HepG2 (cell line): ENCODE measurements around the gene PPP2R5B.

Experiments used
- BCLAF1 ChIP-seq: fragments of 450-650 bp; IDR thresholded peaks from 2 replicates; pipeline ENCODE4 v1.6.1; 2017; ENCODE audit warnings: mild to moderate bottlenecking
- E2F1 ChIP-seq: sonication (generic); formaldehyde crosslinking; IDR thresholded peaks from 2 replicates; pipeline ENCODE4 v1.5.0; 2020; ENCODE audit warnings: missing genetic modification reagents
- ELF3 ChIP-seq: IDR thresholded peaks from 2 replicates; pipeline ENCODE4 v1.6.1; 2016; ENCODE audit warnings: missing genetic modification reagents, missing compliant biosample characterization
- EZH2 ChIP-seq: conservative IDR thresholded peaks from 2 replicates; pipeline ENCODE4 v1.6.1; 2012; ENCODE audit warnings: mild to moderate bottlenecking, low read depth, low read length, moderate library complexity
- GPN1 ChIP-seq: sonication (generic); formaldehyde crosslinking; IDR thresholded peaks from 2 replicates; pipeline ENCODE4 v1.5.1; 2020; ENCODE audit warnings: missing genetic modification reagents, borderline replicate concordance
- NFAT5 ChIP-seq: sonication (generic); formaldehyde crosslinking; IDR thresholded peaks from 2 replicates; pipeline ENCODE4 v1.4.0; 2020; ENCODE audit warnings: missing genetic modification reagents
- PITX1 ChIP-seq: sonication (generic); formaldehyde crosslinking; IDR thresholded peaks from 2 replicates; pipeline ENCODE4 v1.5.1; 2020; ENCODE audit warnings: mild to moderate bottlenecking, missing genetic modification reagents
- ZGPAT ChIP-seq: IDR thresholded peaks from 2 replicates; pipeline ENCODE4 v1.6.1; 2016; ENCODE audit warnings: mild to moderate bottlenecking
- ZNF549 ChIP-seq: sonication (generic); formaldehyde crosslinking; IDR thresholded peaks from 2 replicates; pipeline ENCODE4 v1.5.0; 2020; ENCODE audit warnings: missing genetic modification reagents
- TF ChIP-seq, protein P1 (sequence below): sonication (generic); formaldehyde crosslinking; IDR thresholded peaks from 2 replicates; pipeline ENCODE4 v1.8.0; 2022; ENCODE audit warnings: mild to moderate bottlenecking, missing genetic modification reagents, borderline replicate concordance
- TF ChIP-seq, protein P2 (sequence below): sonication (generic); formaldehyde crosslinking; IDR thresholded peaks from 2 replicates; pipeline ENCODE4 v1.5.1; 2020; ENCODE audit warnings: mild to moderate bottlenecking, missing genetic modification reagents, moderate library complexity
- TF ChIP-seq, protein P3 (sequence below): sonication (generic); formaldehyde crosslinking; IDR thresholded peaks from 2 replicates; pipeline ENCODE4 v1.5.0; 2020; ENCODE audit warnings: mild to moderate bottlenecking, missing genetic modification reagents, moderate library complexity

DNA sequence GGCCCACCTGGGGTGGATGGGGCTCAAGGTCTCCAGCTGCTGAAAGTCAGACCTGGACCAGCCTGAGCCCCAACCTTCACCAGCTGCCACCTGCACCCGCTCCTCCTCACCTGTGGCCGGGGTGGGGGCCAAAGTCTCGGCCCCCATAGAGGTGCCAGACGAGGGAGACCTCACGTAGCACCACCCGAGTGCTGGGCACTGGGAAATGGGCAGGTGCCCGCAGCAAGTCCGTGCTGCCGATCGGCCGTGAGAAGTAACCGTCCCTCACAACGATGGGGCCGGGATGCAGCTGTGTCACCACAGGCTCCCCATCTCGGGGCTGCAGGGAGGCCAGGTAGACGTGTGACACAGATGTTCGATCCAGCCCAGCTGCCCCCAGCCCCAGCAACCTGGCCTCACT is 23.7 kb upstream of the PPP2R5B start:
- TF ChIP-seq ZNF549: no peak
- no peak for TF ChIP-seq PITX1 (CRISPR knock-in tag)
- TF ChIP-seq E2F1 (CRISPR knock-in tag): no peak
- TF ChIP-seq, protein P1, sequence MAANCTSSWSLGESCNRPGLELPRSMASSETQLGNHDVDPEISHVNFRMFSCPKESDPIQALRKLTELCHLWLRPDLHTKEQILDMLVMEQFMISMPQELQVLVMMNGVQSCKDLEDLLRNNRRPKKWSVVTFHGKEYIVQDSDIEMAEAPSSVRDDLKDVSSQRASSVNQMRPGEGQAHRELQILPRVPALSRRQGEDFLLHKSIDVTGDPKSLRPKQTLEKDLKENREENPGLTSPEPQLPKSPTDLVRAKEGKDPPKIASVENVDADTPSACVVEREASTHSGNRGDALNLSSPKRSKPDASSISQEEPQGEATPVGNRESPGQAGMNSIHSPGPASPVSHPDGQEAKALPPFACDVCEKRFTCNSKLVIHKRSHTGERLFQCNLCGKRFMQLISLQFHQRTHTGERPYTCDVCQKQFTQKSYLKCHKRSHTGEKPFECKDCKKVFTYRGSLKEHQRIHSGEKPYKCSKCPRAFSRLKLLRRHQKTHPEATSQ (CRISPR knock-in tag): no peak
- no peak for TF ChIP-seq NFAT5 (CRISPR knock-in tag)
- no peak for TF ChIP-seq EZH2
- no peak for TF ChIP-seq GPN1 (CRISPR knock-in tag)
- TF ChIP-seq, protein P2, sequence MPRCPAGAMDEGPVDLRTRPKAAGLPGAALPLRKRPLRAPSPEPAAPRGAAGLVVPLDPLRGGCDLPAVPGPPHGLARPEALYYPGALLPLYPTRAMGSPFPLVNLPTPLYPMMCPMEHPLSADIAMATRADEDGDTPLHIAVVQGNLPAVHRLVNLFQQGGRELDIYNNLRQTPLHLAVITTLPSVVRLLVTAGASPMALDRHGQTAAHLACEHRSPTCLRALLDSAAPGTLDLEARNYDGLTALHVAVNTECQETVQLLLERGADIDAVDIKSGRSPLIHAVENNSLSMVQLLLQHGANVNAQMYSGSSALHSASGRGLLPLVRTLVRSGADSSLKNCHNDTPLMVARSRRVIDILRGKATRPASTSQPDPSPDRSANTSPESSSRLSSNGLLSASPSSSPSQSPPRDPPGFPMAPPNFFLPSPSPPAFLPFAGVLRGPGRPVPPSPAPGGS (CRISPR knock-in tag): no peak
- no peak for TF ChIP-seq ELF3
- no peak for TF ChIP-seq BCLAF1
- no peak for TF ChIP-seq ZGPAT (CRISPR knock-in tag)
- TF ChIP-seq, protein P3, sequence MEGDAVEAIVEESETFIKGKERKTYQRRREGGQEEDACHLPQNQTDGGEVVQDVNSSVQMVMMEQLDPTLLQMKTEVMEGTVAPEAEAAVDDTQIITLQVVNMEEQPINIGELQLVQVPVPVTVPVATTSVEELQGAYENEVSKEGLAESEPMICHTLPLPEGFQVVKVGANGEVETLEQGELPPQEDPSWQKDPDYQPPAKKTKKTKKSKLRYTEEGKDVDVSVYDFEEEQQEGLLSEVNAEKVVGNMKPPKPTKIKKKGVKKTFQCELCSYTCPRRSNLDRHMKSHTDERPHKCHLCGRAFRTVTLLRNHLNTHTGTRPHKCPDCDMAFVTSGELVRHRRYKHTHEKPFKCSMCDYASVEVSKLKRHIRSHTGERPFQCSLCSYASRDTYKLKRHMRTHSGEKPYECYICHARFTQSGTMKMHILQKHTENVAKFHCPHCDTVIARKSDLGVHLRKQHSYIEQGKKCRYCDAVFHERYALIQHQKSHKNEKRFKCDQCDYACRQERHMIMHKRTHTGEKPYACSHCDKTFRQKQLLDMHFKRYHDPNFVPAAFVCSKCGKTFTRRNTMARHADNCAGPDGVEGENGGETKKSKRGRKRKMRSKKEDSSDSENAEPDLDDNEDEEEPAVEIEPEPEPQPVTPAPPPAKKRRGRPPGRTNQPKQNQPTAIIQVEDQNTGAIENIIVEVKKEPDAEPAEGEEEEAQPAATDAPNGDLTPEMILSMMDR (CRISPR knock-in tag): no peak
